ENCODE results near the gene CENPO. TPM values are rescaled to one million over a fixed set of nuclear protein-coding genes. Genes with fewer than 3 reads are reported as not detected.

Gene CENPO
- total and polyA plus RNA-seq, 4 experiments from 2014 or later, result 1.6 to 6.1 (median 3.6) TPM

GRCh38 chr2:24837996-24838513, 44.8 kb downstream of the CENPO start:
- ChIA-PET CTCF (ENCODE audit: partially characterized antibody) (interaction anchor here (2.0 kb wide), 1 partner anchor 11 kb away, joined by 7 read pairs; no protein-coding TSS in a partner anchor), POLR2A (ENCODE audit: partially characterized antibody) (interaction anchor here (0.7 kb wide), 1 partner anchor 490 kb away, joined by 4 read pairs; no protein-coding TSS in a partner anchor)
- Mint-ChIP-seq H3K27me3 (no peaks in the 10 kb centered on the region), H3K36me3 (peaks cover 14 to 42% of the 10 kb centered on the region in 2 donors), H3K27ac (no peak overlapping the region), H3K9me3 (no peaks in the 10 kb centered on the region), H3K4me3 (no peak overlapping the region), H3K4me1 (no peaks in the 10 kb centered on the region)
- Histone ChIP-seq H3K4me3 (ENCODE audit: low read length in 2 of 2) (no peak overlapping the region), H3K9me3 (ENCODE audit: control insufficient read depth in 1 of 2, low read length in 2 of 2) (no peaks in the 10 kb centered on the region), H3K36me3 (ENCODE audit: insufficient read depth, low read length) (peaks cover 2% of the 10 kb centered on the region), H3K27me3 (ENCODE audit: insufficient read depth, low read length) (no peaks in the 10 kb centered on the region), H3K4me1 (ENCODE audit: insufficient read depth, low read length) (no peaks in the 10 kb centered on the region), H3K27ac (ENCODE audit: low read depth, low read length) (no peak overlapping the region)
- DNase-seq, result no peak
- intact Hi-C loops (cut with micrococcal nuclease), result no loop called here

GRCh38 chr2:24838541-24838940, 45.3 kb downstream of the CENPO start:
- Histone ChIP-seq H3K4me1 (ENCODE audit: insufficient read depth, low read length) (no peaks in the 10 kb centered on the region), H3K27me3 (ENCODE audit: insufficient read depth, low read length) (no peaks in the 10 kb centered on the region), H3K27ac (ENCODE audit: low read depth, low read length) (no peak overlapping the region), H3K9me3 (ENCODE audit: control insufficient read depth in 1 of 2, low read length in 2 of 2) (no peaks in the 10 kb centered on the region), H3K4me3 (ENCODE audit: low read length in 2 of 2) (no peak overlapping the region), H3K36me3 (ENCODE audit: insufficient read depth, low read length) (peaks cover 2% of the 10 kb centered on the region)
- H3K4me3 Mint-ChIP-seq, result no peak overlapping the region
- POLR2A ChIA-PET (ENCODE audit: partially characterized antibody), result interaction anchor here (0.7 kb wide), 1 partner anchor 489 kb away, joined by 4 read pairs; no protein-coding TSS in a partner anchor
- intact Hi-C loops (cut with micrococcal nuclease), result no loop called here
- H3K27ac Mint-ChIP-seq, result no peak overlapping the region
- no peak for DNase-seq
- no peaks in the 10 kb centered on the region for H3K9me3 Mint-ChIP-seq
- H3K36me3 Mint-ChIP-seq, result peaks cover 14 to 41% of the 10 kb centered on the region in 2 donors
- H3K4me1 Mint-ChIP-seq, result no peaks in the 10 kb centered on the region
- no peaks in the 10 kb centered on the region for H3K27me3 Mint-ChIP-seq
- CTCF ChIA-PET (ENCODE audit: partially characterized antibody), result no interaction called here

- no peaks in the 10 kb centered on the region for H3K9me3 ChIP-seq (ENCODE audit: control insufficient read depth in 1 of 2, low read length in 2 of 2)
- H3K4me3 Mint-ChIP-seq, result no peak overlapping the region
- intact Hi-C loops (cut with micrococcal nuclease), result no loop called here
- H3K36me3 Mint-ChIP-seq, result peaks cover 14 to 40% of the 10 kb centered on the region in 2 donors
- no peaks in the 10 kb centered on the region for H3K27me3 ChIP-seq (ENCODE audit: insufficient read depth, low read length)
- CTCF ChIA-PET (ENCODE audit: partially characterized antibody), result no interaction called here
- H3K4me1 ChIP-seq (ENCODE audit: insufficient read depth, low read length), result no peaks in the 10 kb centered on the region
- no peak overlapping the region for H3K4me3 ChIP-seq (ENCODE audit: low read length in 2 of 2)
- H3K27me3 Mint-ChIP-seq, result no peaks in the 10 kb centered on the region
- no peak overlapping the region for H3K27ac Mint-ChIP-seq
- POLR2A ChIA-PET (ENCODE audit: partially characterized antibody), result no interaction called here
- no peaks in the 10 kb centered on the region for H3K9me3 Mint-ChIP-seq
- DNase-seq, result no peak
- no peak overlapping the region for H3K27ac ChIP-seq (ENCODE audit: low read depth, low read length)
- H3K4me1 Mint-ChIP-seq, result no peaks in the 10 kb centered on the region
- H3K36me3 ChIP-seq (ENCODE audit: insufficient read depth, low read length), result peaks cover 2% of the 10 kb centered on the region
Measured at GRCh38 chr2:24839729-24840128, 46.5 kb downstream of the CENPO start.

GRCh38 chr2:24840164-24840869, 47.1 kb downstream of the CENPO start:
- intact Hi-C loops (cut with micrococcal nuclease), result no loop called here
- no peaks in the 10 kb centered on the region for H3K27me3 Mint-ChIP-seq
- no peaks in the 10 kb centered on the region for H3K4me1 Mint-ChIP-seq
- CTCF ChIA-PET (ENCODE audit: partially characterized antibody), result no interaction called here
- peaks cover 2% of the 10 kb centered on the region for H3K36me3 ChIP-seq (ENCODE audit: insufficient read depth, low read length)
- H3K27ac ChIP-seq (ENCODE audit: low read depth, low read length), result no peak overlapping the region
- H3K4me1 ChIP-seq (ENCODE audit: insufficient read depth, low read length), result no peaks in the 10 kb centered on the region
- no peaks in the 10 kb centered on the region for H3K9me3 ChIP-seq (ENCODE audit: control insufficient read depth in 1 of 2, low read length in 2 of 2)
- POLR2A ChIA-PET (ENCODE audit: partially characterized antibody), result no interaction called here
- H3K9me3 Mint-ChIP-seq, result no peaks in the 10 kb centered on the region
- H3K4me3 ChIP-seq (ENCODE audit: low read length in 2 of 2), result no peak overlapping the region
- peaks cover 10 to 36% of the 10 kb centered on the region in 2 donors for H3K36me3 Mint-ChIP-seq
- H3K4me3 Mint-ChIP-seq, result no peak overlapping the region
- H3K27me3 ChIP-seq (ENCODE audit: insufficient read depth, low read length), result no peaks in the 10 kb centered on the region
- H3K27ac Mint-ChIP-seq, result no peak overlapping the region
- DNase-seq, result no peak

- Histone ChIP-seq H3K4me3 (ENCODE audit: low read length in 2 of 2) (no peak overlapping the region), H3K4me1 (ENCODE audit: insufficient read depth, low read length) (no peaks in the 10 kb centered on the region), H3K27me3 (ENCODE audit: insufficient read depth, low read length) (no peaks in the 10 kb centered on the region), H3K36me3 (ENCODE audit: insufficient read depth, low read length) (no peaks in the 10 kb centered on the region), H3K9me3 (ENCODE audit: control insufficient read depth in 1 of 2, low read length in 2 of 2) (no peaks in the 10 kb centered on the region), H3K27ac (ENCODE audit: low read depth, low read length) (no peak overlapping the region)
- CTCF ChIA-PET (ENCODE audit: partially characterized antibody), result no interaction called here
- H3K4me3 Mint-ChIP-seq, result no peak overlapping the region
- DNase-seq, result no peak
- POLR2A ChIA-PET (ENCODE audit: partially characterized antibody), result no interaction called here
- H3K27me3 Mint-ChIP-seq, result no peaks in the 10 kb centered on the region
- H3K36me3 Mint-ChIP-seq, result peaks cover 5 to 28% of the 10 kb centered on the region in 2 donors
- intact Hi-C loops (cut with micrococcal nuclease), result no loop called here
- no peaks in the 10 kb centered on the region for H3K9me3 Mint-ChIP-seq
- H3K4me1 Mint-ChIP-seq, result no peaks in the 10 kb centered on the region
- no peak overlapping the region for H3K27ac Mint-ChIP-seq
Measured at GRCh38 chr2:24840962-24841945, 48.0 kb downstream of the CENPO start.

- no peaks in the 10 kb centered on the region for H3K27me3 ChIP-seq (ENCODE audit: insufficient read depth, low read length)
- no peaks in the 10 kb centered on the region for H3K9me3 ChIP-seq (ENCODE audit: control insufficient read depth in 1 of 2, low read length in 2 of 2)
- CTCF ChIA-PET (ENCODE audit: partially characterized antibody), result no interaction called here
- H3K4me3 ChIP-seq (ENCODE audit: low read length in 2 of 2), result no peak overlapping the region
- intact Hi-C loops (cut with micrococcal nuclease), result no loop called here
- DNase-seq, result no peak
- H3K36me3 ChIP-seq (ENCODE audit: insufficient read depth, low read length), result no peaks in the 10 kb centered on the region
- Mint-ChIP-seq H3K4me1 (peaks cover 0 to 1% (median 0%) of the 10 kb centered on the region in 4 donors), H3K27ac (no peak overlapping the region), H3K27me3 (no peaks in the 10 kb centered on the region), H3K9me3 (peaks cover 0 to 3% (median 0%) of the 10 kb centered on the region in 8 donors), H3K36me3 (peaks cover 4 to 18% of the 10 kb centered on the region in 2 donors), H3K4me3 (no peak overlapping the region)
- POLR2A ChIA-PET (ENCODE audit: partially characterized antibody), result no interaction called here
- H3K4me1 ChIP-seq (ENCODE audit: insufficient read depth, low read length), result no peaks in the 10 kb centered on the region
- no peak overlapping the region for H3K27ac ChIP-seq (ENCODE audit: low read depth, low read length)
Measured at GRCh38 chr2:24842081-24843050, 49.1 kb downstream of the CENPO start.
